GM19023 (cell line): ENCODE data around the gene RHBDF1.

Experiments
- ATAC-seq: cut with Tn5 transposase; IDR thresholded peaks from one replicate; pipeline ENCODE4 v1.9.1; 2021; ENCODE audit warnings: mild to moderate bottlenecking, moderate library complexity; ENCODE audit not compliant: unreplicated experiment

The RHBDF1 gene

GRCh38 chr16:72561-73548 lies at the start of gene RHBDF1:
RHBDF1 (minus strand) TSS chr16:72631; CDS start chr16:65015, 7,616 bp downstream.
- ATAC-seq = no peak

GRCh38 chr16:120756-121155 lies 48.3 kb upstream of the RHBDF1 start:
- no peak for ATAC-seq

GRCh38 chr16:119835-120491 lies 47.5 kb upstream of the RHBDF1 start:
- no peak for ATAC-seq

- ATAC-seq = no peak
Observed at GRCh38 chr16:119295-119694, 46.9 kb upstream of the RHBDF1 start.

GRCh38 chr16:118857-119256 lies 46.4 kb upstream of the RHBDF1 start:
- ATAC-seq = no peak

GRCh38 chr16:117379-118365 lies 45.2 kb upstream of the RHBDF1 start:
- no peak for ATAC-seq

- no peak for ATAC-seq
Observed at GRCh38 chr16:116015-116414, 43.6 kb upstream of the RHBDF1 start.

GRCh38 chr16:114327-114726 lies 41.9 kb upstream of the RHBDF1 start:
- no peak for ATAC-seq

- no peak for ATAC-seq
Observed at GRCh38 chr16:112153-112840, 39.9 kb upstream of the RHBDF1 start.

- ATAC-seq = no peak
Observed at GRCh38 chr16:106623-107324, 34.3 kb upstream of the RHBDF1 start.

- no peak for ATAC-seq
Observed at GRCh38 chr16:105521-105920, 33.1 kb upstream of the RHBDF1 start.

- ATAC-seq = no peak
Observed at GRCh38 chr16:104928-105327, 32.5 kb upstream of the RHBDF1 start.

- ATAC-seq = no peak
Observed at GRCh38 chr16:104355-104754, 31.9 kb upstream of the RHBDF1 start.

- ATAC-seq = no peak
Observed at GRCh38 chr16:102060-102855, 29.8 kb upstream of the RHBDF1 start.

- ATAC-seq = no peak
Observed at GRCh38 chr16:101586-101985, 29.2 kb upstream of the RHBDF1 start.

- no peak for ATAC-seq
Observed at GRCh38 chr16:100989-101388, 28.6 kb upstream of the RHBDF1 start.

GRCh38 chr16:97822-98221 lies 25.4 kb upstream of the RHBDF1 start:
- ATAC-seq = no peak

GRCh38 chr16:96935-97381 lies 24.5 kb upstream of the RHBDF1 start:
- ATAC-seq = peak; percentile 64

- ATAC-seq = no peak
Observed at GRCh38 chr16:94918-95265, 22.5 kb upstream of the RHBDF1 start.
